GM23338 (cell line): Measurements from ENCODE around the gene CDKAL1.

Source experiments
- CREB1 ChIP-seq: fragments of 250-450 bp; sonication (Bioruptor Pico); IDR thresholded peaks from 2 replicates; pipeline ENCODE4 v1.5.0; 2020; ENCODE audit warnings: low read depth, mild to moderate bottlenecking, moderate library complexity
- CTCF ChIP-seq, 2 experiments: fragments of 200-600 bp in 1 of 2; sonication (generic) in 1 of 2; conservative IDR thresholded peaks; 2 replicates each; pipeline versions ENCODE4 v1.5.1 to v1.6.1; 2016 to 2017; ENCODE audit warnings: antibody characterized with exemption in 2 of 2, low read depth in 2 of 2, mild to moderate bottlenecking in 2 of 2, moderate library complexity in 1 of 2
- ETS1 ChIP-seq: IDR thresholded peaks from 2 replicates; pipeline ENCODE4 v1.6.1; 2016; ENCODE audit warnings: antibody characterized with exemption
- EZH2 ChIP-seq: fragments of 200-600 bp; sonication (generic); IDR thresholded peaks from one replicate; pipeline ENCODE4 v1.8.0; 2017; ENCODE audit warnings: antibody characterized with exemption, mild to moderate bottlenecking, low read depth; ENCODE audit not compliant: unreplicated experiment
- EZH2phosphoT487 ChIP-seq: fragments of 200-600 bp; sonication (generic); IDR thresholded peaks from one replicate; pipeline ENCODE4 v1.8.1; 2018; ENCODE audit warnings: antibody characterized with exemption; ENCODE audit not compliant: unreplicated experiment
- POLR2AphosphoS5 ChIP-seq: IDR thresholded peaks from 2 replicates; pipeline ENCODE4 v1.6.1; 2016; ENCODE audit warnings: antibody characterized with exemption, low read depth
- REST ChIP-seq: IDR thresholded peaks from one replicate; pipeline ENCODE4 v1.6.1; 2018; ENCODE audit warnings: antibody characterized with exemption; ENCODE audit not compliant: unreplicated experiment
- ZNF331 ChIP-seq: fragments of 250-450 bp; sonication (Bioruptor Pico); IDR thresholded peaks from 2 replicates; pipeline ENCODE4 v1.5.0; 2020; ENCODE audit warnings: low read depth, mild to moderate bottlenecking, moderate library complexity

- TF ChIP-seq CTCF (conservative IDR thresholded peaks at IDR 0.05; ENCODE audit: low read depth in 2 of 2): no peak
- TF ChIP-seq EZH2: no peak
- TF ChIP-seq EZH2phosphoT487: no peak
- TF ChIP-seq POLR2AphosphoS5: no peak
- TF ChIP-seq REST: no peak
- TF ChIP-seq CREB1 (CRISPR knock-in tag): no peak
- TF ChIP-seq ETS1: no peak
- TF ChIP-seq ZNF331 (CRISPR knock-in tag): no peak
These were observed 540.2 kb downstream of the CDKAL1 start for GRCh38 chr6:21074484-21074883.
